H9 (cell line): ENCODE data around the gene PJVK. TPM values are rescaled to one million over a fixed set of nuclear protein-coding genes. Genes with fewer than 3 reads are reported as not detected.

Experiments
- DNase-seq: peaks from one replicate; pipeline ENCODE4 v3.0.0-alpha.2; 2017
- H2AFZ ChIP-seq: one replicate; pipeline ENCODE4 v1.6.1; 2013; ENCODE audit warnings: mild to moderate bottlenecking, low read length, control low read depth, moderate library complexity
- H2AK5ac ChIP-seq: 2 replicates; pipeline ENCODE4 v1.6.1; 2013; ENCODE audit warnings: low read length, control low read depth, mixed read lengths; ENCODE audit not compliant: insufficient read length
- H2BK120ac ChIP-seq: one replicate; pipeline ENCODE4 v1.6.1; 2013; ENCODE audit warnings: low read depth, mild to moderate bottlenecking, low read length, control low read depth, inconsistent platforms; ENCODE audit not compliant: poor library complexity, severe bottlenecking
- H2BK12ac ChIP-seq: 2 replicates; pipeline ENCODE4 v1.6.1; 2013; ENCODE audit warnings: low read length, control low read depth, mixed read lengths, low read depth; ENCODE audit not compliant: insufficient read length
- H2BK15ac ChIP-seq: 2 replicates; pipeline ENCODE4 v1.6.1; 2013; ENCODE audit warnings: low read depth, low read length, control low read depth
- H2BK20ac ChIP-seq: one replicate; pipeline ENCODE4 v1.6.1; 2013; ENCODE audit warnings: low read depth, mild to moderate bottlenecking, low read length, control low read depth, inconsistent platforms; ENCODE audit not compliant: poor library complexity, severe bottlenecking
- H2BK5ac ChIP-seq: 2 replicates; pipeline ENCODE4 v1.6.1; 2013; ENCODE audit warnings: low read length, control low read depth, mixed read lengths; ENCODE audit not compliant: insufficient read length
- H3K14ac ChIP-seq: 2 replicates; pipeline ENCODE4 v1.6.1; 2013; ENCODE audit warnings: low read length, control low read depth; ENCODE audit not compliant: insufficient read depth
- H3K18ac ChIP-seq: 2 replicates; pipeline ENCODE4 v1.6.1; 2013; ENCODE audit warnings: low read depth, mild to moderate bottlenecking, mixed read lengths, low read length, control low read depth; ENCODE audit not compliant: insufficient read length
- H3K23ac ChIP-seq: 2 replicates; pipeline ENCODE4 v1.6.1; 2013; ENCODE audit warnings: low read length, control low read depth, mixed read lengths, low read depth; ENCODE audit not compliant: insufficient read length
- H3K23me2 ChIP-seq: 2 replicates; pipeline ENCODE4 v1.6.1; 2013; ENCODE audit warnings: low read depth, mild to moderate bottlenecking, mixed read lengths, low read length, control low read depth; ENCODE audit not compliant: insufficient read length, poor library complexity, severe bottlenecking
- H3K27ac ChIP-seq: 2 replicates; pipeline ENCODE4 v1.5.1; 2013; ENCODE audit warnings: low read length, control low read depth, mixed read lengths, low read depth; ENCODE audit not compliant: insufficient read length
- H3K27me3 ChIP-seq: 2 replicates; pipeline ENCODE4 v1.6.1; 2013; ENCODE audit warnings: low read length, control low read depth, inconsistent platforms; ENCODE audit not compliant: insufficient read depth
- H3K4ac ChIP-seq: 2 replicates; pipeline ENCODE4 v1.6.1; 2013; ENCODE audit warnings: low read depth, mild to moderate bottlenecking, control low read depth, inconsistent platforms, low read length, moderate library complexity
- H3K4me1 ChIP-seq: 2 replicates; pipeline ENCODE4 v1.6.1; 2013; ENCODE audit warnings: low read length, control low read depth, inconsistent platforms; ENCODE audit not compliant: insufficient read depth
- H3K4me2 ChIP-seq: 2 replicates; pipeline ENCODE4 v1.6.1; 2013; ENCODE audit warnings: low read length, control low read depth, mixed read lengths; ENCODE audit not compliant: insufficient read length, insufficient read depth
- H3K56ac ChIP-seq: 2 replicates; pipeline ENCODE4 v1.6.1; 2013; ENCODE audit warnings: low read depth, mild to moderate bottlenecking, mixed read lengths, low read length, control low read depth; ENCODE audit not compliant: insufficient read length
- H3K79me1 ChIP-seq: 2 replicates; pipeline ENCODE4 v1.6.1; 2013; ENCODE audit warnings: low read depth, mild to moderate bottlenecking, moderate library complexity, low read length, control low read depth, inconsistent platforms; ENCODE audit not compliant: insufficient read depth, poor library complexity, severe bottlenecking
- H3K79me2 ChIP-seq: 2 replicates; pipeline ENCODE4 v1.6.1; 2013; ENCODE audit warnings: low read length, control low read depth, inconsistent platforms; ENCODE audit not compliant: insufficient read depth
- H3K9ac ChIP-seq: 2 replicates; pipeline ENCODE4 v1.6.1; 2013; ENCODE audit warnings: low read length, control low read depth, mixed read lengths; ENCODE audit not compliant: insufficient read length; ENCODE audit errors: extremely low read depth
- H3K9me3 ChIP-seq: one replicate; pipeline ENCODE4 v1.6.1; 2013; ENCODE audit warnings: low read depth, low read length, inconsistent platforms; ENCODE audit not compliant: control insufficient read depth
- H3T11ph ChIP-seq: one replicate; pipeline ENCODE4 v1.6.1; 2013; ENCODE audit warnings: mild to moderate bottlenecking, low read length, control low read depth, inconsistent platforms
- H4K20me1 ChIP-seq: one replicate; pipeline ENCODE4 v1.6.1; 2013; ENCODE audit not compliant: control insufficient read depth, insufficient read length, insufficient read depth
- H4K5ac ChIP-seq: 2 replicates; pipeline ENCODE4 v1.6.1; 2013; ENCODE audit warnings: low read depth, mild to moderate bottlenecking, mixed read lengths, low read length, control low read depth; ENCODE audit not compliant: insufficient read length
- H4K8ac ChIP-seq: replicated peaks from 2 replicates; pipeline ENCODE4 v1.6.1; 2013; ENCODE audit warnings: low read length, control low read depth, mixed read lengths, low read depth; ENCODE audit not compliant: insufficient read length
- H4K91ac ChIP-seq: 2 replicates; pipeline ENCODE4 v1.6.1; 2013; ENCODE audit warnings: low read depth, mild to moderate bottlenecking, moderate library complexity, mixed read lengths, low read length, control low read depth; ENCODE audit not compliant: insufficient read length
- H3K27ac Mint-ChIP-seq, 3 experiments: 2 replicates in 2 of 3; 3 replicates in 1 of 3; pipeline ENCODE4 v1.8.0; 2020 to 2021; ENCODE audit warnings: mixed read lengths in 3 of 3, mild to moderate bottlenecking in 1 of 3, moderate library complexity in 1 of 3
- H3K27me3 Mint-ChIP-seq: 2 replicates; pipeline ENCODE4 v1.8.0; 2021; ENCODE audit warnings: low read depth, mild to moderate bottlenecking, moderate library complexity, mixed read lengths
- H3K36me3 Mint-ChIP-seq, 3 experiments: 2 replicates in 2 of 3; 3 replicates in 1 of 3; pipeline ENCODE4 v1.8.0; 2020 to 2021; ENCODE audit warnings: low read depth in 3 of 3, mixed read lengths in 3 of 3; ENCODE audit not compliant: insufficient read depth in 1 of 3
- H3K4me1 Mint-ChIP-seq, 2 experiments: 2 replicates each; pipeline ENCODE4 v1.8.0; 2020; ENCODE audit warnings: mixed read lengths in 2 of 2
- H3K4me3 Mint-ChIP-seq, 2 experiments: 2 replicates in 1 of 2; 3 replicates in 1 of 2; pipeline ENCODE4 v1.8.0; 2020 to 2021; ENCODE audit warnings: mild to moderate bottlenecking in 2 of 2, mixed read lengths in 2 of 2, moderate library complexity in 1 of 2
- H3K9me3 Mint-ChIP-seq, 2 experiments: 2 replicates in 1 of 2; 3 replicates in 1 of 2; pipeline ENCODE4 v1.8.0; 2020; ENCODE audit warnings: mild to moderate bottlenecking in 2 of 2, mixed read lengths in 2 of 2, moderate library complexity in 1 of 2
- WGBS: extraction: QIAGEN DNeasy Blood & Tissue Kit; methylation state at CpG from one replicate; pipeline ENCODE4 v1.1.7; 2013; ENCODE audit warnings: missing lambda C conversion rate, low lambda C conversion rate, mixed read lengths; ENCODE audit not compliant: insufficient read length; ENCODE audit errors: extremely low coverage; 5-methylcytosine and 5-hydroxymethylcytosine counted together
- total RNA-seq: library from RNA; stranded (reverse); gene quantifications from 2 replicates; pipeline ENCODE4 v1.2.1, GENCODE V29; 2021
- TF ChIP-seq, protein P1 (sequence below): fragments of 200-600 bp; sonication (generic); conservative IDR thresholded peaks from 3 replicates; pipeline ENCODE4 v1.8.0; 2021; ENCODE audit warnings: antibody characterized with exemption, mild to moderate bottlenecking

The PJVK gene
- total RNA-seq, 1 experiment from 2014 or later = 4.7 TPM

DNA sequence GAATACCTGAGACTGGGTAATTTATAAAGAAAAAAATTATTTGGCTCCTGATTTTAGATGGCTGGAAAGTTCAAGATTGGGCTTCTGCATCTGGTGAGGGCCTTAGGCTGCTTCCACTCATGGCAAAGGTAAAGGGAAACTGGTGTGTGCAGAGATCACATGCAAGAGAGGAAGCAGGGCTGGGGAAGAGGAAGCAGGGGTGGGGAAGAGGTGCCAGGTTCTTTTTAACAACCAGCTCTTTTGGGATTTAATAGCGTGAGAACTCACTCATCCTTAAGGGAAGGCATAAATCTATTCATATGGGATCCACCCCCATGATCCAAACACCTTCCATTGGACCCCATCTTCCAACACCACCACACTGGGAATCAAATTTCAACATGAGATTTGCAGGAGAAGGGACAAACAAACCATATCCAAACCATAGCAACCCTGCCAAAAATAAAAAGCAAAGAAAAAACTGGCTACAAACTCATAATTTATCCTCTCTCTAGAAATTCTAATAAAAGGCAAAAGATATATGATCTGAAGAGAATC lies 30.6 kb upstream of the PJVK start:
- DNase-seq = no peak
- Histone ChIP-seq H3K23ac (no peak overlapping the region), H3K4me2 (no peak overlapping the region), H2AFZ (no peak overlapping the region), H4K91ac (no peak overlapping the region), H3K14ac (no peak overlapping the region), H3K79me1 (no peaks in the 10 kb centered on the region), H2BK15ac (no peak overlapping the region), H3K27me3 (no peaks in the 10 kb centered on the region), H2AK5ac (no peak overlapping the region), H3K9me3 (no peaks in the 10 kb centered on the region), H2BK12ac (no peak overlapping the region), H4K5ac (no peak overlapping the region), H3K9ac (no peak overlapping the region), H4K8ac (no peak overlapping the region), H3K79me2 (no peaks in the 10 kb centered on the region), H4K20me1 (no peaks in the 10 kb centered on the region), H3K18ac (no peak overlapping the region), H2BK20ac (no peak overlapping the region), H3K27ac (no peak overlapping the region), H3T11ph (no peak overlapping the region), H2BK120ac (no peak overlapping the region), H2BK5ac (no peak overlapping the region), H3K4ac (no peak overlapping the region), H3K4me1 (no peaks in the 10 kb centered on the region), H3K23me2 (no peaks in the 10 kb centered on the region), H3K56ac (no peak overlapping the region)
- Mint-ChIP-seq H3K4me3 (no peak overlapping the region), H3K27me3 (no peaks in the 10 kb centered on the region), H3K4me1 (peaks cover 0 to 4% of the 10 kb centered on the region in 2 experiments; a peak in 1 of 4 replicates), H3K36me3 (peaks cover 0 to 12% (median 1%) of the 10 kb centered on the region in 3 experiments; a peak in 5 of 7 replicates), H3K9me3 (peaks cover 0 to 5% of the 10 kb centered on the region in 2 experiments; a peak in 2 of 5 replicates), H3K27ac (peak overlapping the region in 2 of 3 experiments; percentile 76 to 84; a peak in 3 of 7 replicates)
- TF ChIP-seq, protein P1, sequence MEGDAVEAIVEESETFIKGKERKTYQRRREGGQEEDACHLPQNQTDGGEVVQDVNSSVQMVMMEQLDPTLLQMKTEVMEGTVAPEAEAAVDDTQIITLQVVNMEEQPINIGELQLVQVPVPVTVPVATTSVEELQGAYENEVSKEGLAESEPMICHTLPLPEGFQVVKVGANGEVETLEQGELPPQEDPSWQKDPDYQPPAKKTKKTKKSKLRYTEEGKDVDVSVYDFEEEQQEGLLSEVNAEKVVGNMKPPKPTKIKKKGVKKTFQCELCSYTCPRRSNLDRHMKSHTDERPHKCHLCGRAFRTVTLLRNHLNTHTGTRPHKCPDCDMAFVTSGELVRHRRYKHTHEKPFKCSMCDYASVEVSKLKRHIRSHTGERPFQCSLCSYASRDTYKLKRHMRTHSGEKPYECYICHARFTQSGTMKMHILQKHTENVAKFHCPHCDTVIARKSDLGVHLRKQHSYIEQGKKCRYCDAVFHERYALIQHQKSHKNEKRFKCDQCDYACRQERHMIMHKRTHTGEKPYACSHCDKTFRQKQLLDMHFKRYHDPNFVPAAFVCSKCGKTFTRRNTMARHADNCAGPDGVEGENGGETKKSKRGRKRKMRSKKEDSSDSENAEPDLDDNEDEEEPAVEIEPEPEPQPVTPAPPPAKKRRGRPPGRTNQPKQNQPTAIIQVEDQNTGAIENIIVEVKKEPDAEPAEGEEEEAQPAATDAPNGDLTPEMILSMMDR = no peak
- WGBS = no CpG with 5 or more reads among the region's 1 CpG
